OCI-M2 (cell line): ENCODE measurements around the gene KIF16B.

ENCODE experiments used
- DNase-seq: peaks from one replicate; lab custom pipeline; 2025; ENCODE audit not compliant: unreplicated experiment; lab: John Stamatoyannopoulos, UW

KIF16B gene

GRCh38 chr20:16308754-16309153, 264.5 kb downstream of the KIF16B start:
- no peak for DNase-seq

GRCh38 chr20:16302818-16303217, 270.4 kb downstream of the KIF16B start:
- DNase-seq, result no peak

GRCh38 chr20:16301986-16302385, 271.3 kb downstream of the KIF16B start:
- DNase-seq, result no peak

- DNase-seq, result no peak
Observed at GRCh38 chr20:16299897-16300296, 273.4 kb downstream of the KIF16B start.

GRCh38 chr20:16296931-16297330, 276.3 kb downstream of the KIF16B start:
- DNase-seq, result no peak

- no peak for DNase-seq
Observed at GRCh38 chr20:16295534-16295933, 277.7 kb downstream of the KIF16B start.

GRCh38 chr20:16293590-16293989, 279.7 kb downstream of the KIF16B start:
- no peak for DNase-seq

- DNase-seq, result no peak
Observed at GRCh38 chr20:16292226-16292880, 280.9 kb downstream of the KIF16B start.

GRCh38 chr20:16290358-16290757, 282.9 kb downstream of the KIF16B start:
- no peak for DNase-seq

GRCh38 chr20:16287776-16288175, 285.5 kb downstream of the KIF16B start:
- no peak for DNase-seq

- DNase-seq, result no peak
Observed at GRCh38 chr20:16286601-16287000, 286.6 kb downstream of the KIF16B start.

GRCh38 chr20:16284385-16285100, 288.7 kb downstream of the KIF16B start:
- no peak for DNase-seq

GRCh38 chr20:16283978-16284377, 289.3 kb downstream of the KIF16B start:
- no peak for DNase-seq

GRCh38 chr20:16283307-16283706, 289.9 kb downstream of the KIF16B start:
- no peak for DNase-seq

GRCh38 chr20:16280219-16280618, 293.0 kb downstream of the KIF16B start:
- no peak for DNase-seq

GRCh38 chr20:16279320-16279719, 293.9 kb downstream of the KIF16B start:
- no peak for DNase-seq

GRCh38 chr20:16273812-16274555, 299.3 kb downstream of the KIF16B start:
- no peak for DNase-seq

- no peak for DNase-seq
Observed at GRCh38 chr20:16272780-16273360, 300.4 kb downstream of the KIF16B start.

GRCh38 chr20:16271450-16271849, 301.8 kb downstream of the KIF16B start:
- DNase-seq, result no peak

GRCh38 chr20:16270989-16271388, 302.3 kb downstream of the KIF16B start:
- no peak for DNase-seq

- DNase-seq, result no peak
Observed at GRCh38 chr20:16270314-16270931, 302.8 kb downstream of the KIF16B start.
